ENCODE results near the gene JADE1.

The JADE1 gene

GRCh38 chr4:128818442-128818841 lies 8.9 kb downstream of the JADE1 start:
- POLR2A ChIA-PET (ENCODE audit: low non-redundant PET), result no interaction called here
- CTCF ChIA-PET, result interaction anchor here (0.6 to 0.7 kb wide), 2 partner anchors 255 to 389 kb away, joined by 3 read pairs; no protein-coding TSS in a partner anchor
- H3K27ac ChIP-seq, result no peak overlapping the region
- no peak for DNase-seq (ENCODE audit: low spot score)
- no peak for TF ChIP-seq CTCF (conservative IDR thresholded peaks at IDR 0.05; ENCODE audit: low read depth)

GRCh38 chr4:128819082-128819742 lies 9.7 kb downstream of the JADE1 start:
- CTCF ChIA-PET, result interaction anchor here (0.6 to 0.7 kb wide), 3 partner anchors 64 to 390 kb away, joined by 3 to 5 read pairs (median 3); no protein-coding TSS in a partner anchor
- POLR2A ChIA-PET (ENCODE audit: low non-redundant PET), result no interaction called here
- TF ChIP-seq CTCF (conservative IDR thresholded peaks at IDR 0.05; ENCODE audit: low read depth), result no peak
- DNase-seq (ENCODE audit: low spot score), result no peak
- no peak overlapping the region for H3K27ac ChIP-seq

- TF ChIP-seq CTCF (conservative IDR thresholded peaks at IDR 0.05; ENCODE audit: low read depth), result no peak
- CTCF ChIA-PET, result interaction anchor here (0.6 kb wide), 1 partner anchor 412 kb away, joined by 4 read pairs; no protein-coding TSS in a partner anchor
- no peak for DNase-seq (ENCODE audit: low spot score)
- no peak overlapping the region for H3K27ac ChIP-seq
- POLR2A ChIA-PET (ENCODE audit: low non-redundant PET), result no interaction called here
Observed at GRCh38 chr4:128820671-128821070, 11.2 kb downstream of the JADE1 start.

GRCh38 chr4:128821151-128821550 lies 11.7 kb downstream of the JADE1 start:
- no peak overlapping the region for H3K27ac ChIP-seq
- no peak for DNase-seq (ENCODE audit: low spot score)
- ChIA-PET POLR2A (ENCODE audit: low non-redundant PET) (no interaction called here), CTCF (interaction anchor here (0.6 kb wide), 1 partner anchor 412 kb away, joined by 4 read pairs; no protein-coding TSS in a partner anchor)
- TF ChIP-seq CTCF (conservative IDR thresholded peaks at IDR 0.05; ENCODE audit: low read depth), result no peak

- POLR2A ChIA-PET (ENCODE audit: low non-redundant PET), result no interaction called here
- no peak for TF ChIP-seq CTCF (conservative IDR thresholded peaks at IDR 0.05; ENCODE audit: low read depth)
- no peak overlapping the region for H3K27ac ChIP-seq
- peak; percentile 80 for DNase-seq (ENCODE audit: low spot score)
- CTCF ChIA-PET, result interaction anchor here (0.6 to 0.7 kb wide), 2 partner anchors 334 to 862 kb away, joined by 3 read pairs; no protein-coding TSS in a partner anchor
Observed at GRCh38 chr4:128823025-128823661, 13.6 kb downstream of the JADE1 start.

- POLR2A ChIA-PET (ENCODE audit: low non-redundant PET), result no interaction called here
- peak overlapping the region; percentile 40; the same call in 1 of the 2 replicates for H3K27ac ChIP-seq
- peak; percentile 79 for DNase-seq (ENCODE audit: low spot score)
- TF ChIP-seq CTCF (conservative IDR thresholded peaks at IDR 0.05; ENCODE audit: low read depth), result no peak
- CTCF ChIA-PET, result no interaction called here
Observed at GRCh38 chr4:128825226-128825625, 15.7 kb downstream of the JADE1 start.

Measured in RWPE1 (cell line).